Left ventricle myocardium inferior (tissue), 1 donor: ENCODE measurements around the gene EXOC4. TPM values are rescaled to one million over a fixed set of nuclear protein-coding genes. Genes with fewer than 3 reads are reported as not detected.

Experiments used
- DNase-seq: peaks from one replicate; pipeline ENCODE4 v3.0.0-alpha.2; 2020
- H3K27ac ChIP-seq: fragments of 200-600 bp; replicated peaks from 2 replicates; pipeline ENCODE4 v1.8.0; 2021
- H3K27me3 ChIP-seq: fragments of 200-600 bp; 2 replicates; pipeline ENCODE4 v1.8.0; 2021; ENCODE audit warnings: low read depth
- H3K36me3 ChIP-seq: fragments of 200-600 bp; 2 replicates; pipeline ENCODE4 v1.8.0; 2021
- H3K4me1 ChIP-seq: fragments of 200-600 bp; 2 replicates; pipeline ENCODE4 v1.8.0; 2021
- H3K4me3 ChIP-seq: fragments of 200-600 bp; 2 replicates; pipeline ENCODE4 v1.8.0; 2021; ENCODE audit warnings: mild to moderate bottlenecking, moderate library complexity
- H3K9me3 ChIP-seq: fragments of 200-600 bp; replicated peaks from 2 replicates; pipeline ENCODE4 v1.8.0; 2021
- intact Hi-C: fragments of 100-400 bp; cut with micrococcal nuclease; formaldehyde crosslinking; loops from one replicate; pipeline ENCODE4 v1.11.0; 2022
- total RNA-seq: library from RNA; stranded (reverse); fragmentation: NEBNext Ultra II Directional; extraction: Animal tissue kit (Norgen Biotek cat#: 25700); gene quantifications from one replicate; pipeline ENCODE4 v1.2.1, GENCODE V29; 2021
- TF ChIP-seq, protein P1 (sequence below): fragments of 200-600 bp; IDR thresholded peaks from 2 replicates; pipeline ENCODE4 v1.8.0; 2021; ENCODE audit warnings: antibody characterized with exemption, mild to moderate bottlenecking, borderline replicate concordance
- donor health status: DM: no; HTN: yes; CAD: no; lungs with severe emphysema.

Gene EXOC4
- total RNA-seq, 1 donor from 2014 or later: 33.8 TPM

GRCh38 chr7:133536450-133536849 is 283.6 kb downstream of the EXOC4 start:
- no peak for DNase-seq
- H3K27ac ChIP-seq: no peak overlapping the region
- H3K9me3 ChIP-seq: no peaks in the 10 kb centered on the region
- TF ChIP-seq, protein P1, sequence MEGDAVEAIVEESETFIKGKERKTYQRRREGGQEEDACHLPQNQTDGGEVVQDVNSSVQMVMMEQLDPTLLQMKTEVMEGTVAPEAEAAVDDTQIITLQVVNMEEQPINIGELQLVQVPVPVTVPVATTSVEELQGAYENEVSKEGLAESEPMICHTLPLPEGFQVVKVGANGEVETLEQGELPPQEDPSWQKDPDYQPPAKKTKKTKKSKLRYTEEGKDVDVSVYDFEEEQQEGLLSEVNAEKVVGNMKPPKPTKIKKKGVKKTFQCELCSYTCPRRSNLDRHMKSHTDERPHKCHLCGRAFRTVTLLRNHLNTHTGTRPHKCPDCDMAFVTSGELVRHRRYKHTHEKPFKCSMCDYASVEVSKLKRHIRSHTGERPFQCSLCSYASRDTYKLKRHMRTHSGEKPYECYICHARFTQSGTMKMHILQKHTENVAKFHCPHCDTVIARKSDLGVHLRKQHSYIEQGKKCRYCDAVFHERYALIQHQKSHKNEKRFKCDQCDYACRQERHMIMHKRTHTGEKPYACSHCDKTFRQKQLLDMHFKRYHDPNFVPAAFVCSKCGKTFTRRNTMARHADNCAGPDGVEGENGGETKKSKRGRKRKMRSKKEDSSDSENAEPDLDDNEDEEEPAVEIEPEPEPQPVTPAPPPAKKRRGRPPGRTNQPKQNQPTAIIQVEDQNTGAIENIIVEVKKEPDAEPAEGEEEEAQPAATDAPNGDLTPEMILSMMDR: no peak
- intact Hi-C loops: no loop called here
- peaks cover 14% of the 10 kb centered on the region for H3K4me1 ChIP-seq
- no peak overlapping the region for H3K4me3 ChIP-seq
- H3K36me3 ChIP-seq: no peaks in the 10 kb centered on the region
- H3K27me3 ChIP-seq: no peaks in the 10 kb centered on the region

GRCh38 chr7:133539016-133539415 is 286.1 kb downstream of the EXOC4 start:
- H3K27me3 ChIP-seq: no peaks in the 10 kb centered on the region

GRCh38 chr7:133540096-133540860 is 287.4 kb downstream of the EXOC4 start:
- TF ChIP-seq, protein P1: no peak

More at GRCh38 chr7:133539016-133539415, 286.1 kb downstream of the EXOC4 start:
- Histone ChIP-seq H3K4me3 (no peak overlapping the region), H3K27ac (no peak overlapping the region), H3K4me1 (peaks cover 4% of the 10 kb centered on the region), H3K36me3 (no peaks in the 10 kb centered on the region), H3K9me3 (no peaks in the 10 kb centered on the region)
- TF ChIP-seq, protein P1: no peak
- DNase-seq: no peak
- intact Hi-C loops: no loop called here

GRCh38 chr7:133542209-133542780 is 289.4 kb downstream of the EXOC4 start:
- Histone ChIP-seq H3K9me3 (no peaks in the 10 kb centered on the region), H3K27ac (no peak overlapping the region), H3K36me3 (no peaks in the 10 kb centered on the region), H3K4me3 (no peak overlapping the region), H3K27me3 (no peaks in the 10 kb centered on the region), H3K4me1 (no peaks in the 10 kb centered on the region)
- no peak for DNase-seq
- intact Hi-C loops: no loop called here
- TF ChIP-seq, protein P1: no peak

More at GRCh38 chr7:133540096-133540860, 287.4 kb downstream of the EXOC4 start:
- no peak for DNase-seq
- Histone ChIP-seq H3K36me3 (no peaks in the 10 kb centered on the region), H3K9me3 (no peaks in the 10 kb centered on the region), H3K4me1 (no peaks in the 10 kb centered on the region), H3K27ac (no peak overlapping the region), H3K4me3 (no peak overlapping the region), H3K27me3 (no peaks in the 10 kb centered on the region)
- intact Hi-C loops: no loop called here

- TF ChIP-seq, protein P1: no peak
- H3K9me3 ChIP-seq: no peaks in the 10 kb centered on the region
- H3K27me3 ChIP-seq: no peaks in the 10 kb centered on the region
- H3K4me3 ChIP-seq: no peak overlapping the region
- no peaks in the 10 kb centered on the region for H3K4me1 ChIP-seq
- no peak for DNase-seq
- no peaks in the 10 kb centered on the region for H3K36me3 ChIP-seq
- H3K27ac ChIP-seq: no peak overlapping the region
- intact Hi-C loops: no loop called here
These were observed 290.8 kb downstream of the EXOC4 start for GRCh38 chr7:133543657-133544056.
